GM21390 (cell line): ENCODE measurements around the gene CNTNAP5.

Source experiments
- ATAC-seq: cut with Tn5 transposase; IDR thresholded peaks from one replicate; pipeline ENCODE4 v1.9.1; 2021; ENCODE audit not compliant: unreplicated experiment

Gene CNTNAP5

GRCh38 chr2:124258140-124258880 is 233.2 kb downstream of the CNTNAP5 start:
- ATAC-seq, result no peak

- ATAC-seq, result no peak
These were observed 236.4 kb downstream of the CNTNAP5 start for GRCh38 chr2:124261456-124261855.

- no peak for ATAC-seq
These were observed 239.5 kb downstream of the CNTNAP5 start for GRCh38 chr2:124264551-124265091.

GRCh38 chr2:124267794-124268193 is 242.7 kb downstream of the CNTNAP5 start:
- no peak for ATAC-seq

- ATAC-seq, result no peak
These were observed 244.3 kb downstream of the CNTNAP5 start for GRCh38 chr2:124269348-124269747.

GRCh38 chr2:124272261-124272841 is 247.3 kb downstream of the CNTNAP5 start:
- no peak for ATAC-seq

GRCh38 chr2:124281541-124281940 is 256.5 kb downstream of the CNTNAP5 start:
- no peak for ATAC-seq

- no peak for ATAC-seq
These were observed 258.0 kb downstream of the CNTNAP5 start for GRCh38 chr2:124283096-124283495.

GRCh38 chr2:124286089-124286783 is 261.1 kb downstream of the CNTNAP5 start:
- ATAC-seq, result no peak

GRCh38 chr2:124289060-124289459 is 264.0 kb downstream of the CNTNAP5 start:
- ATAC-seq, result no peak

- ATAC-seq, result no peak
These were observed 264.5 kb downstream of the CNTNAP5 start for GRCh38 chr2:124289615-124290014.

GRCh38 chr2:124296470-124296869 is 271.4 kb downstream of the CNTNAP5 start:
- ATAC-seq, result no peak

- no peak for ATAC-seq
These were observed 276.8 kb downstream of the CNTNAP5 start for GRCh38 chr2:124301915-124302314.

GRCh38 chr2:124308319-124309062 is 283.4 kb downstream of the CNTNAP5 start:
- ATAC-seq, result no peak

GRCh38 chr2:124309563-124310138 is 284.6 kb downstream of the CNTNAP5 start:
- no peak for ATAC-seq

GRCh38 chr2:124310671-124311070 is 285.6 kb downstream of the CNTNAP5 start:
- no peak for ATAC-seq

GRCh38 chr2:124314084-124314483 is 289.0 kb downstream of the CNTNAP5 start:
- ATAC-seq, result no peak

GRCh38 chr2:124315221-124315880 is 290.3 kb downstream of the CNTNAP5 start:
- ATAC-seq, result no peak

- no peak for ATAC-seq
These were observed 291.0 kb downstream of the CNTNAP5 start for GRCh38 chr2:124316133-124316532.

- no peak for ATAC-seq
These were observed 292.0 kb downstream of the CNTNAP5 start for GRCh38 chr2:124316881-124317605.
